ENCODE data around the gene HDAC8.

The HDAC8 gene

DNA sequence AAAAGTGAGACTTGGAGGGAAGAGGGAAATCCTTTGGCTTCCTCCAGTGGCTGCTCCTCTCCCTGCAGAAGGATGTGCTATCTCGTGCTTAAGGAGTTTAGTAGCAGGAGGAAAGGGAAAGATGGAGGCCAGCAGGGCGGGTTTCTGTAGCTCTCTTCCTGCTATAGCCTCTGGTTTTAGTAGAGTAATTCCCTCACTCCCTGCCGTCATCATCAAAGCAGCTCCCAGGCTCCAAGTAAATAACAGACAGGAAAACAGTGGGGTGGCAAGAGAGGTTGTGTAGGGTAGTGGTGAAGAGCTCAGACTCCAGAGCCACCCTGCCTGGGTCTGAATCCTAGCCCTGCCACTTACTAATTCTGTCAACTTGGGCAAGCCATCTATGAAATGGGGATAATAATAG, 185.4 kb downstream of the HDAC8 start:
- H3K27ac ChIP-seq (ENCODE audit: insufficient read depth, low read depth, low read length, poor library complexity, severe bottlenecking), result no peak overlapping the region
- no peak overlapping the region for H3K4me3 ChIP-seq (ENCODE audit: insufficient read depth, low read depth, low read length)
- WGBS, 2 experiments, result 0 to 9% methylated on average over 1 to 3 of the region's 3 CpGs
- H3K4me1 ChIP-seq (ENCODE audit: control insufficient read depth, insufficient read depth, low read length), result no peaks in the 10 kb centered on the region
- H3K27me3 ChIP-seq (ENCODE audit: control insufficient read depth, insufficient read depth, low read length, poor library complexity, severe bottlenecking), result no peaks in the 10 kb centered on the region
- no peaks in the 10 kb centered on the region for H3K9me3 ChIP-seq (ENCODE audit: control insufficient read depth, low read length)
- no peaks in the 10 kb centered on the region for H3K36me3 ChIP-seq (ENCODE audit: control insufficient read depth, insufficient read depth, low read length)

DNA sequence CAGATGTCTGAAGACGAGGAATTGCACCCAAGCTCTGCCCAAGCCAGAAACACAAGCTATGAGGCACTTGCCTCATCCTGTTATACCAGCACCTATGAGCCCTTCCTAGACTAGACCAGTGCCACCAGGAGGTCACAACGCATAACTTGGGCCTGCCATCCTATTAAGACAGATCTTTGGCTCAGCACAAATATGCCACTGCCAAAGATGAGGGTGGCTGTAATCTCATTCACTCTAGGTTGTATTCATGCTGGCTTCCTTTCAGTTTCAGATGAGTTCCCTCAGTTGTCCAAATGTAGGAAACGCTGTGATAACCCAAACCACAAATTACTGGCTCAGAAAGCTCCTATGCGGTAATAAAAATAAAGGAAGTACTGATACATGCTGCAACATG, 190.4 kb downstream of the HDAC8 start:
- 84 to 89% methylated on average over 2 to 4 of the region's 4 CpGs for WGBS, 2 experiments
- Histone ChIP-seq H3K27ac (ENCODE audit: insufficient read depth, low read depth, low read length, poor library complexity, severe bottlenecking) (no peak overlapping the region), H3K9me3 (ENCODE audit: control insufficient read depth, low read length) (no peaks in the 10 kb centered on the region), H3K36me3 (ENCODE audit: control insufficient read depth, insufficient read depth, low read length) (no peaks in the 10 kb centered on the region), H3K4me1 (ENCODE audit: control insufficient read depth, insufficient read depth, low read length) (no peaks in the 10 kb centered on the region), H3K4me3 (ENCODE audit: insufficient read depth, low read depth, low read length) (no peak overlapping the region), H3K27me3 (ENCODE audit: control insufficient read depth, insufficient read depth, low read length, poor library complexity, severe bottlenecking) (no peaks in the 10 kb centered on the region)

DNA sequence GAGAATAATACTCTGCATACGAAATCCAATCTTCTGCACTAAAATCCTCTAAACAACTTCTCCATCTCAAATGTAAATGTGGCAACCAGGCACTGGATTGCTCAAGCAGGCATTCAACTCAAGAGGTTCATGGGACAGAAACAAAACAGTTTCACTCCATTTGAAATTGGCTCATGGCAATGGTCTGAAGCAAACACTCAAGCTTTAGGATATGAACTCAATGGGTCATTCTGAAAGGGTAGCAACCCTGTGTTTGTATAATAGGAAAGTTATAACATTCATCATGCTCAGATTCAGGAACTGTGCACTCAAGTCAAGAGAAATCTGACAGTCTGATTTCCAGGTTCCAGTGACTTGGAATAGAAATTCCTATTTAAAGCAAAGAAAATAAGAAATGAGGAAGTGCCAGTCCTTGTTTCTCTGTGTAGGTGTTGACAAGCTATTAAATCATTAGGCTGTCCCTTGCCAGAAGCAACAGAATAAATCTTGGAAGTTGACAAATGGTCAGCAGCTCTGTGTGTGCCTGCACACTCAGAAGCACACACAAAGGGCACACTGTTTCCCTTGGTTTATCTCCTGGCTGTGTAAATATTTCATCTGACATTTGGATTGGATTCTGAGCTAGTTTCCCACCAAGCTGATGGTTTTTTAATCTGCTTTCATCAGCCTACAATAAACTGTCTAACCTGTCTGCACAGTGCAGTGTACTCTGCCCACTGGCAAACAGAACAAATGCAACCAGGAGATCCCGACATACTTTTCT, 191.0 kb downstream of the HDAC8 start:
- 89 to 96% methylated on average over 2 of the region's 2 CpGs for WGBS, 2 experiments
- no peak overlapping the region for H3K27ac ChIP-seq (ENCODE audit: insufficient read depth, low read depth, low read length, poor library complexity, severe bottlenecking)
- no peaks in the 10 kb centered on the region for H3K27me3 ChIP-seq (ENCODE audit: control insufficient read depth, insufficient read depth, low read length, poor library complexity, severe bottlenecking)
- no peak overlapping the region for H3K4me3 ChIP-seq (ENCODE audit: insufficient read depth, low read depth, low read length)
- H3K36me3 ChIP-seq (ENCODE audit: control insufficient read depth, insufficient read depth, low read length), result no peaks in the 10 kb centered on the region
- no peaks in the 10 kb centered on the region for H3K9me3 ChIP-seq (ENCODE audit: control insufficient read depth, low read length)
- H3K4me1 ChIP-seq (ENCODE audit: control insufficient read depth, insufficient read depth, low read length), result no peaks in the 10 kb centered on the region

GRCh38 chrX:72376124-72376523, 196.5 kb downstream of the HDAC8 start:
- 89 to 95% methylated on average over 5 to 8 of the region's 9 CpGs for WGBS, 2 experiments
- Histone ChIP-seq H3K4me3 (ENCODE audit: insufficient read depth, low read depth, low read length) (no peak overlapping the region), H3K27ac (ENCODE audit: insufficient read depth, low read depth, low read length, poor library complexity, severe bottlenecking) (no peak overlapping the region), H3K4me1 (ENCODE audit: control insufficient read depth, insufficient read depth, low read length) (no peaks in the 10 kb centered on the region), H3K36me3 (ENCODE audit: control insufficient read depth, insufficient read depth, low read length) (no peaks in the 10 kb centered on the region), H3K27me3 (ENCODE audit: control insufficient read depth, insufficient read depth, low read length, poor library complexity, severe bottlenecking) (no peaks in the 10 kb centered on the region), H3K9me3 (ENCODE audit: control insufficient read depth, low read length) (no peaks in the 10 kb centered on the region)

GRCh38 chrX:72373136-72373535, 199.5 kb downstream of the HDAC8 start:
- no peaks in the 10 kb centered on the region for H3K9me3 ChIP-seq (ENCODE audit: control insufficient read depth, low read length)
- H3K4me3 ChIP-seq (ENCODE audit: insufficient read depth, low read depth, low read length), result no peak overlapping the region
- H3K4me1 ChIP-seq (ENCODE audit: control insufficient read depth, insufficient read depth, low read length), result no peaks in the 10 kb centered on the region
- no peaks in the 10 kb centered on the region for H3K36me3 ChIP-seq (ENCODE audit: control insufficient read depth, insufficient read depth, low read length)
- 71% methylated on average over 1 of the region's 1 CpG; no CpG with 5 or more reads in 1 of the 2 experiments for WGBS, 2 experiments
- H3K27me3 ChIP-seq (ENCODE audit: control insufficient read depth, insufficient read depth, low read length, poor library complexity, severe bottlenecking), result no peaks in the 10 kb centered on the region
- no peak overlapping the region for H3K27ac ChIP-seq (ENCODE audit: insufficient read depth, low read depth, low read length, poor library complexity, severe bottlenecking)

- H3K4me1 ChIP-seq (ENCODE audit: control insufficient read depth, insufficient read depth, low read length), result no peaks in the 10 kb centered on the region
- H3K27me3 ChIP-seq (ENCODE audit: control insufficient read depth, insufficient read depth, low read length, poor library complexity, severe bottlenecking), result no peaks in the 10 kb centered on the region
- no peak overlapping the region for H3K4me3 ChIP-seq (ENCODE audit: insufficient read depth, low read depth, low read length)
- WGBS, 2 experiments, result no CpG with 5 or more reads among the region's 2 CpGs
- no peaks in the 10 kb centered on the region for H3K9me3 ChIP-seq (ENCODE audit: control insufficient read depth, low read length)
- H3K36me3 ChIP-seq (ENCODE audit: control insufficient read depth, insufficient read depth, low read length), result no peaks in the 10 kb centered on the region
- H3K27ac ChIP-seq (ENCODE audit: insufficient read depth, low read depth, low read length, poor library complexity, severe bottlenecking), result no peak overlapping the region
Observed at GRCh38 chrX:72372735-72373134, 199.9 kb downstream of the HDAC8 start.

- Histone ChIP-seq H3K27me3 (ENCODE audit: control insufficient read depth, insufficient read depth, low read length, poor library complexity, severe bottlenecking) (no peaks in the 10 kb centered on the region), H3K4me1 (ENCODE audit: control insufficient read depth, insufficient read depth, low read length) (no peaks in the 10 kb centered on the region), H3K27ac (ENCODE audit: insufficient read depth, low read depth, low read length, poor library complexity, severe bottlenecking) (no peak overlapping the region), H3K36me3 (ENCODE audit: control insufficient read depth, insufficient read depth, low read length) (no peaks in the 10 kb centered on the region), H3K9me3 (ENCODE audit: control insufficient read depth, low read length) (no peaks in the 10 kb centered on the region), H3K4me3 (ENCODE audit: insufficient read depth, low read depth, low read length) (no peak overlapping the region)
- 96 to 97% methylated on average over 3 of the region's 3 CpGs for WGBS, 2 experiments
Observed at GRCh38 chrX:72371405-72371804, 201.2 kb downstream of the HDAC8 start.

- no peaks in the 10 kb centered on the region for H3K36me3 ChIP-seq (ENCODE audit: control insufficient read depth, insufficient read depth, low read length)
- H3K4me3 ChIP-seq (ENCODE audit: insufficient read depth, low read depth, low read length), result no peak overlapping the region
- H3K27ac ChIP-seq (ENCODE audit: insufficient read depth, low read depth, low read length, poor library complexity, severe bottlenecking), result no peak overlapping the region
- no peaks in the 10 kb centered on the region for H3K4me1 ChIP-seq (ENCODE audit: control insufficient read depth, insufficient read depth, low read length)
- H3K9me3 ChIP-seq (ENCODE audit: control insufficient read depth, low read length), result no peaks in the 10 kb centered on the region
- no peaks in the 10 kb centered on the region for H3K27me3 ChIP-seq (ENCODE audit: control insufficient read depth, insufficient read depth, low read length, poor library complexity, severe bottlenecking)
- 83 to 90% methylated on average over 8 of the region's 8 CpGs for WGBS, 2 experiments
Observed at GRCh38 chrX:72368796-72369195, 203.8 kb downstream of the HDAC8 start.

DNA sequence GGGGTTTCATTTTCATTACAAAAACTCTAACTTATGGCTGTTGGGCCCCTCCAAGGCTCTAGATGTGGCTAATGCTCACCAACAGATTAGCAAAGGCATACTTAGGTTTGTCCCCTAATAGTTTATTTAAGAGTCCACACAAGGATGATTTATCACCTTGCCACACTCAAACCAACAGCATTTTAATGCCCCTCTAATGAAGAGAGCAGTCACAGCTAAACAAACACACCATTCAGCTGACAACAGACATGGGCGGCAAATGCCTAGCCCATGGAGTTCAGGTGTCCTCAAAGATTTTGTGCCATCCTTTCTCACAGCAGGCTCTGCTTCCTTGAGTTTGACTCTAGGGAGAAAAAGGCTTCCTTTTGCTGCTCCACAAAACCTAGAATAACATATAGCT, 205.1 kb downstream of the HDAC8 start:
- 82 to 90% methylated on average over 1 of the region's 1 CpG for WGBS, 2 experiments
- H3K27ac ChIP-seq (ENCODE audit: insufficient read depth, low read depth, low read length, poor library complexity, severe bottlenecking), result no peak overlapping the region
- H3K36me3 ChIP-seq (ENCODE audit: control insufficient read depth, insufficient read depth, low read length), result no peaks in the 10 kb centered on the region
- no peak overlapping the region for H3K4me3 ChIP-seq (ENCODE audit: insufficient read depth, low read depth, low read length)
- H3K27me3 ChIP-seq (ENCODE audit: control insufficient read depth, insufficient read depth, low read length, poor library complexity, severe bottlenecking), result no peaks in the 10 kb centered on the region
- H3K9me3 ChIP-seq (ENCODE audit: control insufficient read depth, low read length), result no peaks in the 10 kb centered on the region
- no peaks in the 10 kb centered on the region for H3K4me1 ChIP-seq (ENCODE audit: control insufficient read depth, insufficient read depth, low read length)

- H3K4me3 ChIP-seq (ENCODE audit: insufficient read depth, low read depth, low read length), result no peak overlapping the region
- no peaks in the 10 kb centered on the region for H3K4me1 ChIP-seq (ENCODE audit: control insufficient read depth, insufficient read depth, low read length)
- no peaks in the 10 kb centered on the region for H3K27me3 ChIP-seq (ENCODE audit: control insufficient read depth, insufficient read depth, low read length, poor library complexity, severe bottlenecking)
- whole genome bisulfite sequencing, 2 experiments, result 92 to 94% methylated on average over 6 to 10 of the region's 10 CpGs
- no peak overlapping the region for H3K27ac ChIP-seq (ENCODE audit: insufficient read depth, low read depth, low read length, poor library complexity, severe bottlenecking)
- H3K9me3 ChIP-seq (ENCODE audit: control insufficient read depth, low read length), result no peaks in the 10 kb centered on the region
- H3K36me3 ChIP-seq (ENCODE audit: control insufficient read depth, insufficient read depth, low read length), result no peaks in the 10 kb centered on the region
Observed at GRCh38 chrX:72366701-72367454, 205.8 kb downstream of the HDAC8 start.
